CD4-positive, alpha-beta T cell treated with Interleukin-17A for 1 hour (primary cell): ENCODE results near the gene P2RY12.

Experiments
- DNase-seq: peaks from one replicate; pipeline ENCODE4 v3.0.0-alpha.2; 2020

The P2RY12 gene

GRCh38 chr3:151384741-151385174 lies at the start of gene P2RY12:
P2RY12 (minus strand) TSS chr3:151384753; CDS start chr3:151338845, 45,908 bp downstream.
- DNase-seq, result no peak

- DNase-seq, result no peak
Measured at GRCh38 chr3:151432616-151433372, 48.2 kb upstream of the P2RY12 start.

- no peak for DNase-seq
Measured at GRCh38 chr3:151431940-151432339, 47.4 kb upstream of the P2RY12 start.

- DNase-seq, result no peak
Measured at GRCh38 chr3:151430821-151431484, 46.4 kb upstream of the P2RY12 start.

GRCh38 chr3:151428386-151428785 lies 43.8 kb upstream of the P2RY12 start:
- DNase-seq, result no peak

- no peak for DNase-seq
Measured at GRCh38 chr3:151426341-151426657, 41.7 kb upstream of the P2RY12 start.

- DNase-seq, result no peak
Measured at GRCh38 chr3:151425627-151426340, 41.2 kb upstream of the P2RY12 start.

- DNase-seq, result no peak
Measured at GRCh38 chr3:151423091-151423490, 38.5 kb upstream of the P2RY12 start.

GRCh38 chr3:151421938-151422337 lies 37.4 kb upstream of the P2RY12 start:
- no peak for DNase-seq

- DNase-seq, result no peak
Measured at GRCh38 chr3:151419806-151420205, 35.3 kb upstream of the P2RY12 start.

- DNase-seq, result no peak
Measured at GRCh38 chr3:151415289-151415688, 30.7 kb upstream of the P2RY12 start.

GRCh38 chr3:151412989-151413388 lies 28.4 kb upstream of the P2RY12 start:
- no peak for DNase-seq

GRCh38 chr3:151410891-151411559 lies 26.5 kb upstream of the P2RY12 start:
- no peak for DNase-seq

- DNase-seq, result no peak
Measured at GRCh38 chr3:151407928-151408327, 23.4 kb upstream of the P2RY12 start.

- DNase-seq, result no peak
Measured at GRCh38 chr3:151404316-151404715, 19.8 kb upstream of the P2RY12 start.

GRCh38 chr3:151403246-151403645 lies 18.7 kb upstream of the P2RY12 start:
- DNase-seq, result no peak

- no peak for DNase-seq
Measured at GRCh38 chr3:151402349-151402748, 17.8 kb upstream of the P2RY12 start.

GRCh38 chr3:151400341-151400740 lies 15.8 kb upstream of the P2RY12 start:
- DNase-seq, result no peak

GRCh38 chr3:151398895-151399294 lies 14.3 kb upstream of the P2RY12 start:
- no peak for DNase-seq

GRCh38 chr3:151395806-151396205 lies 11.3 kb upstream of the P2RY12 start:
- no peak for DNase-seq

- DNase-seq, result no peak
Measured at GRCh38 chr3:151394611-151395010, 10.1 kb upstream of the P2RY12 start.

GRCh38 chr3:151393941-151394340 lies 9.4 kb upstream of the P2RY12 start:
- DNase-seq, result no peak

GRCh38 chr3:151393146-151393830 lies 8.7 kb upstream of the P2RY12 start:
- no peak for DNase-seq
